Uterus (tissue), 2 donors: Measurements from ENCODE around the gene RPP14.
"Not testable (repeated sequence)": the region's sequence is repeated elsewhere in the genome, so short reads cannot be mapped to it uniquely, and the experiment has no call there.

ENCODE experiments used
- CTCF ChIP-seq, 4 experiments: fragments of 200-600 bp in 2 of 4; fragments of 450-650 bp in 2 of 4; sonication (generic) in 2 of 4; IDR thresholded peaks; one replicate each; pipeline ENCODE4 v1.5.1; 2016 to 2019; ENCODE audit warnings: antibody characterized with exemption in 4 of 4, mild to moderate bottlenecking in 2 of 4, moderate library complexity in 1 of 4
- POLR2A ChIP-seq, 2 donors: fragments of 450-650 bp; IDR thresholded peaks; one replicate each; pipeline ENCODE4 v1.6.1; 2016; ENCODE audit warnings: antibody characterized with exemption in 2 of 2, mild to moderate bottlenecking in 1 of 2, moderate library complexity in 1 of 2

DNA sequence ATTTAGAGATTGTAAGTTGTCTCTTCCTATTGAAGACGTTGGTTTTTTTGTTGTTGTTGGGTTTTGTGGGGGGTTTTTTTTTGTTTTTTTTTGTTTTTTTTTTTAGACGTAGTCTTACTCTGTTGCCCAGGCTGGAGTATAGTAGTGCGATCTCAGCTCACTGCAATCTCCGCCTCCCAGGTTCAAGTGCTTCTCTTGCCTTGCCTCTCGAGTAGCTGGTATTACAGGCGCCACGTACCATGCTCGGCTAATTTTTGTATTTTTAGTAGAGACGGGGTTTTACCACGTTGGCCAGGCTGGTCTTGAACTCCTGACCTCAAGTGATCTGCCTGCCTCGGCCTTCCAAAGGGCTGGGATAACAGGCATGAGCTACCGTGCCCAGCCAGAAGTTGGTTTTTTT lies 33.1 kb downstream of the RPP14 start:
- TF ChIP-seq CTCF, POLR2A (IDR thresholded peaks at IDR 0.05): not testable (repeated sequence)
